Neural cell (in vitro differentiated cells): ENCODE results near the gene DDX31. TPM values are rescaled to one million over a fixed set of nuclear protein-coding genes. Genes with fewer than 3 reads are reported as not detected.

Experiments used
- H2AFZ ChIP-seq: fragments of 200-600, 300-800 bp; sonication (generic), shearing (Covaris generic); 2 replicates; pipeline ENCODE4 v1.6.0; 2014; ENCODE audit warnings: low read depth, mild to moderate bottlenecking, antibody characterized with exemption, low read length, moderate library complexity
- H3F3A ChIP-seq: fragments of 200-600 bp; shearing (Covaris generic); 2 replicates; pipeline ENCODE4 v1.6.1; 2016; ENCODE audit warnings: mild to moderate bottlenecking, moderate library complexity, mixed read lengths, antibody characterized with exemption, low read length; ENCODE audit not compliant: insufficient read depth, poor library complexity, severe bottlenecking
- H3K27ac ChIP-seq: fragments of 200-600, 300-800 bp; sonication (generic), shearing (Covaris generic); 2 replicates; pipeline ENCODE4 v1.5.1; 2014; ENCODE audit warnings: mild to moderate bottlenecking, low read length, moderate library complexity
- H3K27me3 ChIP-seq: fragments of 300-800, 200-600 bp; sonication (generic), shearing (Covaris generic); 2 replicates; pipeline ENCODE4 v1.6.0; 2014; ENCODE audit warnings: mild to moderate bottlenecking, low read depth, low read length, moderate library complexity; ENCODE audit not compliant: insufficient read depth
- H3K36me3 ChIP-seq: fragments of 300-800, 200-600 bp; sonication (generic), shearing (Covaris generic); 2 replicates; pipeline ENCODE4 v1.5.1; 2014; ENCODE audit warnings: mild to moderate bottlenecking, antibody characterized with exemption, low read length, moderate library complexity; ENCODE audit not compliant: insufficient read depth
- H3K4me2 ChIP-seq: fragments of 300-800, 200-600 bp; sonication (generic), shearing (Covaris generic); 2 replicates; pipeline ENCODE4 v1.6.0; 2014; ENCODE audit warnings: mild to moderate bottlenecking, low read length
- H3K4me3 ChIP-seq: fragments of 300-800, 200-600 bp; sonication (generic), shearing (Covaris generic); 2 replicates; pipeline ENCODE4 v1.5.1; 2014; ENCODE audit warnings: mild to moderate bottlenecking, low read length, moderate library complexity
- H3K79me2 ChIP-seq: fragments of 200-600 bp; shearing (Covaris generic); replicated peaks from 2 replicates; pipeline ENCODE4 v1.6.0; 2014; ENCODE audit warnings: mild to moderate bottlenecking, low read length, moderate library complexity; ENCODE audit not compliant: insufficient read depth
- H3K9ac ChIP-seq: fragments of 300-800, 200-600 bp; sonication (generic), shearing (Covaris generic); 2 replicates; pipeline ENCODE4 v1.6.1; 2016; ENCODE audit warnings: mild to moderate bottlenecking, low read length, mixed read lengths
- H3K9me2 ChIP-seq: fragments of 200-600 bp; shearing (Covaris generic); 2 replicates; pipeline ENCODE4 v1.6.1; 2016; ENCODE audit warnings: mild to moderate bottlenecking, low read length, mixed read lengths; ENCODE audit not compliant: insufficient read depth
- H3K9me3 ChIP-seq: fragments of 200-600, 300-800 bp; sonication (generic), shearing (Covaris generic); 2 replicates; pipeline ENCODE4 v1.6.1; 2016; ENCODE audit warnings: mild to moderate bottlenecking, mixed run types, low read length, moderate library complexity, mixed read lengths
- H4K20me1 ChIP-seq: fragments of 200-600 bp; shearing (Covaris generic); 2 replicates; pipeline ENCODE4 v1.6.1; 2016; ENCODE audit warnings: mild to moderate bottlenecking, mixed run types; ENCODE audit not compliant: insufficient read depth
- EP300 ChIP-seq: fragments of 450-650 bp; conservative IDR thresholded peaks from 2 replicates; pipeline ENCODE4 v1.6.1; 2014; ENCODE audit warnings: antibody characterized with exemption, mild to moderate bottlenecking, moderate library complexity; ENCODE audit not compliant: poor library complexity, severe bottlenecking
- EZH2 ChIP-seq: fragments of 200-600, 300-800 bp; shearing (Covaris generic), sonication (generic); IDR thresholded peaks from 2 replicates; pipeline ENCODE4 v1.6.1; 2014; ENCODE audit warnings: antibody characterized with exemption, low read length, borderline replicate concordance, mild to moderate bottlenecking; ENCODE audit not compliant: insufficient read depth, poor library complexity, severe bottlenecking
- MXI1 ChIP-seq: fragments of 450-650 bp; conservative IDR thresholded peaks from 2 replicates; pipeline ENCODE4 v1.6.1; 2014; ENCODE audit warnings: antibody characterized with exemption, mild to moderate bottlenecking; ENCODE audit not compliant: poor library complexity, severe bottlenecking
- POLR2AphosphoS5 ChIP-seq: IDR thresholded peaks from 2 replicates; pipeline ENCODE4 v1.6.1; 2012
- RAD21 ChIP-seq: fragments of 450-650 bp; conservative IDR thresholded peaks from 2 replicates; pipeline ENCODE4 v1.6.1; 2014; ENCODE audit warnings: antibody characterized with exemption, mild to moderate bottlenecking, moderate library complexity
- REST ChIP-seq: IDR thresholded peaks from 2 replicates; pipeline ENCODE4 v1.6.1; 2012; ENCODE audit warnings: borderline replicate concordance
- SMC3 ChIP-seq: fragments of 450-650 bp; conservative IDR thresholded peaks from 2 replicates; pipeline ENCODE4 v1.6.1; 2014; ENCODE audit warnings: antibody characterized with exemption, mild to moderate bottlenecking, moderate library complexity; ENCODE audit not compliant: poor library complexity
- TAF1 ChIP-seq: IDR thresholded peaks from 2 replicates; pipeline ENCODE4 v1.6.1; 2012; ENCODE audit warnings: low read depth
- polyA plus RNA-seq: library from polyadenylated mRNA; depleted of rRNA; stranded (reverse); fragments of >200 nt; gene quantifications from 2 replicates; pipeline ENCODE4 v1.2.3, GENCODE V29; 2014
- TF ChIP-seq, protein P1 (sequence below): fragments of 450-650 bp; IDR thresholded peaks from 2 replicates; pipeline ENCODE4 v1.5.1; 2014; ENCODE audit warnings: antibody characterized with exemption, mild to moderate bottlenecking, moderate library complexity; ENCODE audit not compliant: poor library complexity, severe bottlenecking

DDX31 gene
- polyA plus RNA-seq, 1 donor from 2014 or later = 12.8 TPM

DNA sequence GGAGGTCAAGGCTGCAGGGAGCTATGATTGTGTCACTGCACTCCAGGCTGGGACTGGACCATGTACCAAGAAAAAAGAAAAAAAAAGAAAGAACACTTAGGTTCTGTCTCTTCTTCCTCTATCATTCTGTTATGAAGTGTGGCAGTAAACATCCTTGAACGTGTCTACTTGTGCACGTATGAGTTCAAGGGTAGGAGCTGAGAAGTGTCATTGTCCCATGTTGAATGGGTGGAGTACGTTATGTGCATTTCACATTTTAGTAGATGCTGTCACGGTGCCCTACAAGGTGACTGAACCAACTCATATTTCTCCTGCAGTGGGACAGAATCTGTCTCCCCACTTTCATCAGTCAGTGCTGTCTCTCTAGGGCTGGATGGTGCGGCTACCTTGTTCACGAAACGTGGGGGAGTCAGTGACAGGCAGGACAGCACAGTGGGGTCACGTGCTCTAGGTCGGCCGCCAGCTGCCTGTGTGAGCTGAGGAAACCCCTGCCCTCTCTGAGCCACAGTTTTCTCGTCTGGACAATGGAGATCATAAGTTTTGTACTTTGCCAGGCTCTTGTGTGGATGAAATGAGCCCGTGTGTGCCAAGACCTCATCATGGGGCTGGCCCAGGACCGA is 47.7 kb upstream of the DDX31 start:
- Histone ChIP-seq H4K20me1 (no peaks in the 10 kb centered on the region), H3F3A (no peaks in the 10 kb centered on the region), H3K79me2 (no peaks in the 10 kb centered on the region), H3K36me3 (no peaks in the 10 kb centered on the region), H3K27ac (no peak overlapping the region), H3K4me2 (no peak overlapping the region), H3K4me3 (no peak overlapping the region), H3K9me2 (no peaks in the 10 kb centered on the region), H3K9ac (no peak overlapping the region), H3K27me3 (no peaks in the 10 kb centered on the region), H3K9me3 (no peaks in the 10 kb centered on the region), H2AFZ (no peak overlapping the region)
- TF ChIP-seq RAD21 (no peak), TAF1 (no peak), EP300 (no peak), REST (no peak), MXI1 (no peak), EZH2 (no peak), SMC3 (no peak), POLR2AphosphoS5 (no peak)
- TF ChIP-seq, protein P1, sequence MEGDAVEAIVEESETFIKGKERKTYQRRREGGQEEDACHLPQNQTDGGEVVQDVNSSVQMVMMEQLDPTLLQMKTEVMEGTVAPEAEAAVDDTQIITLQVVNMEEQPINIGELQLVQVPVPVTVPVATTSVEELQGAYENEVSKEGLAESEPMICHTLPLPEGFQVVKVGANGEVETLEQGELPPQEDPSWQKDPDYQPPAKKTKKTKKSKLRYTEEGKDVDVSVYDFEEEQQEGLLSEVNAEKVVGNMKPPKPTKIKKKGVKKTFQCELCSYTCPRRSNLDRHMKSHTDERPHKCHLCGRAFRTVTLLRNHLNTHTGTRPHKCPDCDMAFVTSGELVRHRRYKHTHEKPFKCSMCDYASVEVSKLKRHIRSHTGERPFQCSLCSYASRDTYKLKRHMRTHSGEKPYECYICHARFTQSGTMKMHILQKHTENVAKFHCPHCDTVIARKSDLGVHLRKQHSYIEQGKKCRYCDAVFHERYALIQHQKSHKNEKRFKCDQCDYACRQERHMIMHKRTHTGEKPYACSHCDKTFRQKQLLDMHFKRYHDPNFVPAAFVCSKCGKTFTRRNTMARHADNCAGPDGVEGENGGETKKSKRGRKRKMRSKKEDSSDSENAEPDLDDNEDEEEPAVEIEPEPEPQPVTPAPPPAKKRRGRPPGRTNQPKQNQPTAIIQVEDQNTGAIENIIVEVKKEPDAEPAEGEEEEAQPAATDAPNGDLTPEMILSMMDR = no peak

DNA sequence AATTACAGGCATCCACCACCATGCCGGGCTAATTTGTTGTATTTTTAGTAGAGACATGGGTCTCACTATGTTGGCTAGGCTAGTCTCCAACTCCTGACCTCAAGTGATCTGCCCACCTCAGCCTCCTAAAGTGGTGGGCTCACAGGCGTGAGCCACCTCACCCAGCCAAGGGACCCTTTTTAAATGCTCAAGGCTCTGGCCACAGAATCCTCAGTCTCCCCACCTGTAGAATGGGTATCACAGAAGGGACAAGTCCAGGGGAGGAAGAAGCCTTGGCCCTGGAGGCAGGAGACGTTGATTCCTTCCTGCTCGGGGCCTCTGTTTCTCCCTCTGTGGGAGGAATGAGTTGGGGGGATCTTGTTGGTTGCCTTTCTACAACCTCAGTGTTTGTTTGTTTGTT is 46.2 kb upstream of the DDX31 start:
- no peaks in the 10 kb centered on the region for H3F3A ChIP-seq
- H3K9me3 ChIP-seq = no peaks in the 10 kb centered on the region
- H2AFZ ChIP-seq = no peak overlapping the region
- no peak overlapping the region for H3K9ac ChIP-seq
- H3K79me2 ChIP-seq = no peaks in the 10 kb centered on the region
- no peaks in the 10 kb centered on the region for H3K36me3 ChIP-seq
- no peaks in the 10 kb centered on the region for H4K20me1 ChIP-seq
- H3K4me3 ChIP-seq = no peak overlapping the region
- no peak for TF ChIP-seq TAF1
- no peak for TF ChIP-seq RAD21
- TF ChIP-seq POLR2AphosphoS5 = no peak
- no peak for TF ChIP-seq MXI1
- TF ChIP-seq EP300 = no peak
- TF ChIP-seq REST = no peak
- TF ChIP-seq EZH2 = no peak
- no peak for TF ChIP-seq SMC3
- TF ChIP-seq, protein P1 = no peak
- H3K9me2 ChIP-seq = no peaks in the 10 kb centered on the region
- no peak overlapping the region for H3K4me2 ChIP-seq
- H3K27ac ChIP-seq = no peak overlapping the region
- H3K27me3 ChIP-seq = no peaks in the 10 kb centered on the region
